SKM-1 (cell line): ENCODE measurements around the gene EPHA10.
"Not testable (repeated sequence)": the region's sequence is repeated elsewhere in the genome, so short reads cannot be mapped to it uniquely, and the experiment has no call there.

Experiments
- DNase-seq: peaks from one replicate; lab custom pipeline; 2025; ENCODE audit not compliant: unreplicated experiment; lab: John Stamatoyannopoulos, UW

EPHA10 gene

DNA sequence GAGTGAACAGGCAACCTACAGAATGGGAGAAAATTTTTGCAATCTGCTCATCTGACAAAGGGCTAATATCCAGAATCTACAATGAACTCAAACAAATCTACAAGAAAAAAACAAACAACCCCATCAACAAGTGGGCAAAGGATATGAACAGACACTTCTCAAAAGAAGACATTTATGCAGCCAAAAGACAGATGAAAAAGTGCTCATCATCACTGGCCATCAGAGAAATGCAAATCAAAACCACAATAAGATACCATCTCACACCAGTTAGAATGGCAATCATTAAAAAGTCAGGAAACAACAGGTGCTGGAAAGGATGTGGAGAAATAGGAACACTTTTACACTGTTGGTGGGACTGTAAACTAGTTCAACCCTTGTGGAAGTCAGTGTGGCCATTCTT, 6.5 kb upstream of the EPHA10 start:
- DNase-seq = not testable (repeated sequence)

DNA sequence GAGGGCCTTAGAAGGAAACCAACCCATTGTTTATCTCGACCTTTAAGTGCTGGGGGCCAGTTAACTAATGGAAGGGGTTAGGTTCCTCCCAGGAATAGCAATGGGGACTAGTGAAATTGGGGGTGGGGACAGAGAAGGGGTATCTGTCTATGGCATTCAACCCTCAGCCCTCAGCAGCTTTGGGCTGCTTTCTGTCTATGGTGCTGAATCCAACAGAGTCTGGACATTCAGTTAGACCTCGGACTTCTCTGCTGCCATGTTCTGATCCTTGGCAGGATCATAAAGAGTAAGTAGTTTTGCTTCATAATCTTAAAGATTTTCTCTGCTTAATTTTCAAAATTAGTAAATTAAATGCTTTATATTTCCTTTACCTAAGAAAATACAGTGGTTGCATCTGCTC, 2.6 kb upstream of the EPHA10 start:
- DNase-seq = no peak

DNA sequence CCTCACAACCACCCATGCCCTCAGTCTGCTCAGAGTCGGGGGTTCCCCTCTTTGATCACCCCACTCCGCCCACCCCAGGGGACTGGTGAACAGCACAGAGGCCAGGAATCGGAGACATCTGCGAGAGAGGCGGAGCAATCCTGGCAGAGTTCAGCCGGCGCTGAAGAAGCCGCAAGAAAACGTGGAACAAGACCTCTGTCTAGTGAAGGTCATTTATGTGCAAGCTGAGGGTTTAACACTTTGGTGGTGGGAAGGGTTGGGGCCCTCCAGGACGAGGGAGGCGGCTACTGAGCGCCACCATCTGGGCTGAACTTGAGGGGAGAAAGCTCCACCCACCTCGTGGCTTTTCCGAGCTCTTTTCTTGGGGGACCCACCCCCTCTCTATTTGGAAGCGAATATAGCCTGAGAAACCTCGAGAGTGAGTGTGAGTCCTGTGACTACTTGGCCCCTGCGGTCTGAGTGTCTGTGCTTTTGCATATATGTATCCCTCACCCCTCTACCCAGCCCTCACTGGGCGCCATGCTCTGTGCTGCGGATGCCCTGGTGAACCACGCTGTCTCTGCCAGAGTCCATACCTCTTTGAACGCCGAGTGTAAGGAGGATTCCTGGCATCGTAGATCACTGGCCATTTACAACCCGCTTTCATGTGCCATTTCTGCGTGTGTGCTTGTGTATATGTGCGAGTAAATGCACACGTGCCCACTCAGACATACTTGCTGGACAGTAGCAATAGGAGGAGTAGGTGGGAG, 1.2 kb upstream of the EPHA10 start:
- no peak for DNase-seq

DNA sequence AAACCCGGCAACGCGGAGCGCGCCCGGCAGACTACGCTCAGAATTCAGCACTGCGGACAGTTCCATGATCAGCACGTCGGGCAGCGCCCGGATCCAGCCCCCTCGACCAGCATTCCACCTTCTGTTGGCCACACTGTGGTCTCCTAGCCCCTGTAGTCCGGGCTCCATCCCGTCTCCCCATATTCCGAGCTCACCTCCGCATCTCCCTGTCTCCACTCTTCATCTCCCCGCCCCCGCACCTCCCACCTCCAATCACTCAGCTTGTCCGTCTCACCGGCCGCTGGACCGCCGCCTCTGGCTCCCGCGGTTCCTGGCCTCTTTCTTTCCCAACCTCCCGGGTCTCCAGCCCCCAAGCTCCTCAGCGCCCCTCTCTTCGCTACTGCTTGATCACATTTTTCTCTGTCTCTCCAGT, 500 bp downstream of the EPHA10 start:
- DNase-seq = no peak

DNA sequence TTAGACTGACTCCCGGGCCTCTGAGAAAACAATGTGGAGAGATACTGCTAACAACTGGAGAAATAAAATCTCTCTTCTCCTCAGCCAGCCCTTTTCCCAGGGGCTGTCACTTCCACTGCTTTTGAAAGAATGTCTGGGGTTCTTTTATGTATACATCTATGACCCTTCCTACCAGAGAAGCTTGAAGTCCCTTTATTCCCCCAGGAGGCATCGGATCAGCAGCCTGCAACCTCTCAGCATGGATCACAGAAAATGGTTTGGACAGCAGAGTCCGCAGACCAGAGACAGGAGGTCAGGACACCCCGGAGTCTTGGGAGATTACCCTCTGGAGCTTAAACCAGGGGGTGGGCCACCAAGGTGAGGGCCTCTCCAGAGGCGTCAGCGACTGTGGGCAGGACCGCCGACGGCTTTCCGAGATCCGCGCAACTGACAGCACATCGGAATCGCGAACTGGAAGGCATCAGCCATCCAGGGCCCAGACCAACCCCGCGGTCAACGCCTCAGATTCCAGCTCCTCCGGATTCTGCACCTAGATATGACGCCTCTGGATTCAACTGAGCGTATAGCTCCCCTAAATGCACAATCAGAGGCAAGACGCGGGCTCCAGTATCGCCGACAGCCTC, 1.0 kb downstream of the EPHA10 start:
- no peak for DNase-seq

DNA sequence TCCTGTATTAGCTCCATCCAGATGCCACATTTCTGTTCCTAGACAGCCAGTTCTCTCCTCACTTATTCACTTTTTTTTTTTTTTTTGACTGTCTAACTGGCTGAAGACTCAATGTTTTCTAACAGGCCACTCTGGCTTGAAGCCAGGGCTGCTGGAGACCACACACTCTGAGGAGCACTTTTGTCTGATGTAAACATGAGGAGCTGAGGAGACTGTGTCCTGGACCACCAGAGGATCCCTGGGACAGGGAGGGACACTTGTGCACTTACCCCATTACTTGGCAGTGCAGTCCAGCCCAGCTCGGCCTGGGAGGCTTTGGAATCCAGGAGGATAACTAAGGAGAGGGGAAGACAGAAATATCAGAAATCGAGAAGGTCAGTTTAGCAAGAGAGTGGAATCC, 2.4 kb downstream of the EPHA10 start:
- DNase-seq = no peak

DNA sequence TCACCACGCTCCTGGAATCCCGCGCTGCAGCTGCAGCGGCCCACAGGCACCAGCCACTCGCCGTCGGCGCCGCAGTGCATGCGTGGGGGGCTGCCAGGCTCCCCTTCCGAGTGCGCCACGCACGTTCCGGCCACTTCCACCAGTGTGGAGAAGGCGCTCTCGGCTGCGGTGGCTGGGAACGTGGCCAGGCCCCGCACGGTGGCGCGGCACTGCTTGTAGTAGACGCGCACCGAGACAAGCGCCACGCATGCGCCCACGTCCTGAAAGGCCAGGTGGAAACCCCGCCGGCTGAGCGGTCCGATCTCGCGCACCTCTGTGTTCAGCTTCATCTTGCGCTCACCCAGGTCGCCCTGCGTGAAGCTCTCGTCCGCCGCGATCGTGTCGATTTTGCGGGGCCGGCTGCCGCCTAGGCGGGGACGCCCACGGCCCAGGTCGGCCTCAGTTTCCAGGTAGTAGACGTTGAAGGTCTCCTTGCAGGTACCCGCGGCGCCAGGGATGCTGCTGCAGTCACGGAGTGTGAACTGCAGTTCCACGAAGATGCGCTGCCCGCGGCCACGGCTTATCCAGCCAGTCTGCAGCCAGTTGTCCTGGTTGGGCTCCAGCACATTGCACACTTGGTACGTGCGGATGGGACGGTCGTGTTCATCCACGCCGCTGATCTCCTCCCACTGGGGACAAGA, 3.4 kb downstream of the EPHA10 start:
- no peak for DNase-seq

DNA sequence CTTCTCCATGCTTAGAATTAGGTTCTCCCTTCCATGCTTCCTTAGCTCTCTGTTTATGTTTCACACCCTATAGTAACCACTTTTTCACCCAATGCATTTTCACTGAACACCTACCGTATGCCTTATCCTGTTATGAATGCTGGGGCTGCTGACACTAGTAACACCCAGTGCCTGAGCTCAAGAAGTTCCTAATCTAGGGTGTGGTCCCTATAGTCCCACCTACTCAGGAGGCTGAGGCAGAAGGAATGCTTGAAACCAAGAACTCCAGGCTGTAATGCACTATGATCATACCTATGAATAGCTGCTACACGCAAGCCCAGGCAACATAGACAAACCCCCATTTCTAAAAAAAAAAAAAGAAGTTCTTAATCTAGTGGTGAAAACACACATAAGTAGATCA, 5.5 kb downstream of the EPHA10 start:
- no peak for DNase-seq

DNA sequence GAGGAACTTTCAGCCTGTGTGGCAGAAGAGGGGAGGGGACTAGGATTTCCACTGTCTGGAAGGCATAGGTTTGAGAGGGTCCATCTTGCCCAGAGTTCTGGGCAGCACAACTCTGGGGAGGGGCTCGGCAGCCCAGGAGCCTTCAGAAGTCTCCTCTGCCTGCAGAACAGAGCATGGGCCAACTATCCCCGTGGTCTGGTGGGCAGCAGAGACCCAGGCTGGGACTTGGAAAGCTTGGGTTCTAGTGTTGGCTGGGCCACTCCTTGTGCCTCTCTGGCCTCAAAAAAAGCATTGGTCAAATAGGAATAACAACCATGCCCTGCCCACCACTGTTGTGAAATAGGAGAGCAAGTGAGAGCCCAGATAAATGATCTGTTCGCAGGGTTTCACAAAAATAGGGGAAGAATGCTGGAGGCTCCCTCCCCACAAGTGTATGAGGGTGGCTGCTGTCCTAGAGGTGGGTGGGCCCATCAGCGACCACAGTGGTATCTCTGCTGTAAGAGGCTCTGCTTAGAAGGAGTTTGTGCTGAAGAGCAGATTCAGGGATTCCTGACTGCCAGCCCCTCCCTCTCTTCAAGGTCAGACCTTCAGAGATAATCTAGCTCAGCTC, 8.9 kb downstream of the EPHA10 start:
- DNase-seq = no peak

DNA sequence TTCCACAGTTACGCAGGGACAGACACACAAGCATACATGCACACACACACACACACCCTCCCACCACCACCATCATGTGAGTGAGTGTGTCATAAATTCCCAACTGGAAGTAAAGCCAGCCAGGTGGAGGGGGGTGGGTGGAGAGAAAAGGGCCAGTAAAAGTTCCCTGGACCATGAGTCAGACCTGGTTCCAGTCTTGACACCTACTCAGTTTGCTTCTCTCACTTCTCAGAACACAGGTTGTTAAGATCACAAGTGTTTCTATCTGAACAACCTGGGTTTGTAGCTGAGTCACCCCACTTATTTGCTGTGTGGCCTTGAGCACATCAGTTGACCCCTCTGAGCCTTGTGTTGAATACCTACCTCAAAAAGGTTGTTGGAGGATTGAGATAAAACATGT, 9.6 kb downstream of the EPHA10 start:
- DNase-seq = no peak

DNA sequence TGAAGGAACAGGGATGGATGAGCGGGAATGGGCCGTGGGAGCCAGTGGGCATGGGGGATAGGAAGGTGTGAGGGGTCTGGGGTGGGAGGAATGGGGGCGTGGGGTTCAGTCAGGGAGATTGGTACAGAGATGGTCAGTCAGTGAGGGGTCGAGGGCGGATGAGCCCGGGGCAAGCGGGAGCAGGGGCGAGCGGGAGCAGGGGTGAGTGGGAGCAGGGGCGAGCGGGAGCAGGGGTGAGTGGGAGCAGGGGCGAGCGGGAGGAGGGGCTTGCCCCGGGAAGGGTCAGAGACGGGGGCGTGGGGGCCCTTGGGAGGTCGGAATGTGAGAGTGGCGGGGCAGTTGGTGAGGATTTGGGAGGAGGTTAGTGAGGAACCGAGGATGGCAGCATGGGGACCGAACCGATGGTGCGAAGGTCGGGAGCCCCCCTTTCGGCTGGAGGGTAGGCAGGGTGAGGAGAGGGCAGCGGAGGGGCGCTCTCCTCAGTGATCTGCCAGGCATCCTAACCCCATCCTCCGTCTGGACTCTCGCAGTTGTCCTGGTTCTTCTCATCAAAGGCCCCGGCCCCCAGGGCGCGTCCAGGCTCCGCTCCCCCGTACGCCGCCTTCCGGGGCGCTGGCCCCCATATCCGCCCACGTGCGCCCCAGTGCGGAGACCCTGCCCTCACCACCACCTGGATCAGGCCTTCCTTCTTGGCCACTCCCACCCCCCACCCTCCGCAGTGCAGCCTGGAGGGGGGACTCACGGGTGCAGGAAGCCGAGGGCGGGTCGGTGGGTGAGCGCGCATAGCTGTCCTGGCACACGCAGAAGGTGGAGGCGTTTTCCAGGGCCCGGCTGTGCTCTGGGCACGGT, 11.2 kb downstream of the EPHA10 start:
- DNase-seq = no peak

DNA sequence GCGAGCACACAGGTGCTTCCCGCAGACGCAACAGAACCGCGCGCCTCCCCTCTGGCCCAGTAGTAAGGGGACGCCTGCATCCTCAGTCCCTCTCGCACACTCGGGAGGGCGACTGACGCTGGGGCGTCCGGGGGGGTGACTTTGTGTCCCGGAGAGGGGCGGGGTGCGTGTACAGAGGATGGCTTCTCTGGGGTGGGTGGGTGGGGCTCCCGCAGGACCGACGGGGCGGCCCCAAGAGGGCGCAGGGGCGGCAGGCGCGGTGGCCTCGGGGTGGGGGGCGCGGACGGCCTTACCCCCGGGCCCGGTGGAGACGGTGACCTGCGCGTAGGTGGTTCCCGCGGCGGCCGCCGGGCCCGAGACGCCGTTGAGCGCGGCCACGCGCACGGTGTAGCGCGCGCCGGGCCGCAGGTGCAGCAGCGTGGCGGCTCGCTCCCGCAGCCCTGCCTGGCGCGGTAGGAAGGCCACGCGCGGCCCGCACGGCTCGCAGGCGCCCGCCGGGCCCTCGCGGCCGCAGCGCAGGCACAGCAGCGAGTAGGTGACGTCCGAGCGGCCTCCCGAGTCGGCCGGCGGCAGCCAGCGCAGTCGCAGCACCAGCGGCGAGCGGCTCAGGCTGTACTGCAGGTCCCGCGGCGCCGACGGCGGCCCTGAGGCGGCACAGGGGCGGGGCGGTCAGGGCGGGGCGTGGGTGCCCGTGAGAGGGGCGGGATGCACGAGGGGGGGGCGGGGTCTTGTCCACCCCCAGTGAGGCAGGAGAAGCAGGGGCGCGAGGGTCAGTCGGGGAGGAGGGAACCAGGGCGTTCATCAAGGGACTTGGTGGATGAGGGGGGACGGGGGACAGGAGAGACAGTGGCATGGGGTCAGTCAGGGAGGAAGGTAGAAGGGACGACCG, 12.1 kb downstream of the EPHA10 start:
- DNase-seq = no peak

DNA sequence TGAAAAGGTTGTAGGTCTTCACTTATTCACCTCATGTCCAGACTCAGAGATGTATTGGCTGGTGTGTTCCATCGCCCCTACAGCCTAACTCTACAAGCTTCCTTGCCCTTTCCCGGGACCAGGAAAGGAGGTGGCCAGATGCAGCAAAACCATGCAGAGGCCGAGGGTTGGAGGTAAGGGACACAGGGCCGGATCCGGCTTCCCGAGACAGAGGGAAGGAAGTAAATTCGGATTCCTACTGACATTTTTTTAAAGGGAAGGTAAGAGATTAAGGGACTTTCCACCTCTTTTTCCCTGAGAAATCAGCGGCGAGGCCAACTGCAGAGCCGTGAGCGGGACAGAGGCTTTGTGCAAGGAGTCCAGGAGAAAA, 12.7 kb downstream of the EPHA10 start:
- DNase-seq = no peak

DNA sequence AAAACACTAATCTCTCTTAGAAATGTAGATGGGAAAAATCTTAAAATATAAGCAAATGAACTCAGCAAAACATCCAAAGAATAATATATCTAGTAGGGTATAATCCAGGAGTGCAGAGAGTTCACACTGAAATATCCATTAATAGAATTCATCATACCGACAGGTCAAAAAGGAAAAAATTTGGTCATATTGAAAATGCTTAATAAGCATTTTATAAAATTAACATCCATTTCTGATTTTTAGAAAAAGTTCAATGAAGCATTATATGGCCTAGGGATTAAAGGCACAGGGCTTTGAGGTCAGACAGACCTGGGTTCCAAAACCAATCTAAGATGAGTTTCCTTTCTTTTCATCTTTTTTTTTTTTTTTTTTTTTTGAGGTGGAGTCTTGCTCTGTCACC, 16.4 kb downstream of the EPHA10 start:
- no peak for DNase-seq

DNA sequence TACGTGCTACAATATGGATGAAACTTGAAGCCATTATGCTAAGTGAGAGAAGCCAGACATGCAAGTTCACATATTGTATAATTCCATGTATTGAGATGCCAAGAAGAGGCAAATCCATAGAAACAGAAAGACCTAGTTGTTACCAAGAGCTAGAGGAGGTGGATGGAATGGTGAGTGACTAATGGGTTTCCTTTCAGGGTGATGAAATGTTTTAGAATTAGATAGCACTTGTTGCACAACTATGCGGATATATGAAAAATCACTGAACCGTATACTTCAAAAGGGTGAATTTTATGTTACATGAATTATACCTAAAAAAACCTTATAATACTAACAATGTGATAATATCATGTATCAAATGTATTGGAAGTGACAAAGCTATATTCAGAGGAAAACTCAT, 18.1 kb downstream of the EPHA10 start:
- DNase-seq = no peak

DNA sequence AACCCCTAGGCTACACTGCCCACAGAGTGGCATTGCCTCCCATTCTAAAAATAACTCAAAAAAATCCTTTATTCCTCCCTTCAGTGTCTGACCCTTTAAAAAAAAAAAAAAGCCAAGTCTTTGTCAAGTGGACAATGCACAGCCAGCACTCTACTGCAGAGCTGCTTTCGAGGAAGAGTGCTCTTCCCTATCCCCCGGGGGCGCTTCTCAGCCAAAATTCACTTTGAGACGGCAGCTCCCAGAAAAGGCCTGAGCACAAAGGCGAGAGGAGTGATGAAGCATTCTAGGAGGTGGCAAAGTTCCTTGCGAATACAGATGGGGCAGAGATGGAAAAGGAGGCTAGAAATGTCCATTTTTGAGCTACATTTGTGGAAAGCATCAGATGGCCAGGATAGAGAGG, 23.3 kb downstream of the EPHA10 start:
- DNase-seq = no peak

DNA sequence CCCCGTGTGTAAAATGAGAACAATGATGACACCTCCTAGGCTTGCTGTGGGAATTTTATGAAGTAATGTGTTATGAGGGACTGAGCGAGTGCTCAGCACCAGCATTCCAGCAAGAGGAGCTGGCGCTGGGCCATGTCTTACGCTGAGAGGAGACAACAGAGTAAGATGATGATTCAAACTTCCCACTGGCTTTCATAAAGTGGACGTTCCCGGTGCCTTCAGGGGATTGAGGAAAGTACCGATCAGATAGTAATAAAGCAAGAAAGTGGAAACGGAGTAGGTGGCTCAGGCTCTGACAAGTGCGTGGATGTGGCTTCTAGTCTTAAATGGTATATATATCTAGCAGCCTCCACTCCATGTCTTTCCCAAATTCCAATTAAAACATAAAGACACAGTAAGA, 23.8 kb downstream of the EPHA10 start:
- no peak for DNase-seq

DNA sequence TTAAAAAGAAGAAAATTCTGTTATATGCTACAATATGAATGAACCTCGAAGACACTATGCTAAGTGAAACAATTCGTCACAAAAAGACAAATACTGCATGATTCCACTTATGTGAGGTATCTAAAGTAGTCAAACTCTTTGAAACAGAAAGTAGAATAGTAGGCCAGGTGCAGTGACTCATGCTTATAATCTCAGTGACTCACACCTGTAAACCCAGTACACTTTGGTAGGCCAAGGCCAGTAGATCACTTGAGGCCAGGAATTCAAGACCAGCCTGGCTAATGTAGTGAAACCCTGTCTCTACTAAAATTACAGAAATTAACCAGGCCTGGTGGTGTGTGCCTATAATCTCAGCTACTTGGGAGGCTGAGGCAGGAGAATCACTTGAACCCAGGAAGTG, 25.7 kb downstream of the EPHA10 start:
- no peak for DNase-seq

DNA sequence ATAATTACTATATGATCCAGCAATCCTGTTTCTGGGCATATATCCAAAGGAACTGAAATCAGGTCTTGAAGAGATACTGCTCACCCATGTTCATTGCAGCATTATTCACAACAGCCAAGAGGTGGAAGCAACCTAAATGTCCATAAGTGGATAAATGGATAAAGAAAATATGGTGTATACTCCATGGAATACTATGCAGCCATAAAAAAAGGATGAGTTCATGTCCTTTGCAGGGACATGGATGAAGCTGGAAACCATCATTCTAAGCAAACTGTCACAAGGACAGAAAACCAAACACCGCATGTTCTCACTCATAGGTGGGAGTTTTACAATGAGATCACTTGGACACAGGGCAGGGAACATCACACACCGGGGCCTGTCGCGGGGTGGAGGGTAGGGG, 26.3 kb downstream of the EPHA10 start:
- not testable (repeated sequence) for DNase-seq

DNA sequence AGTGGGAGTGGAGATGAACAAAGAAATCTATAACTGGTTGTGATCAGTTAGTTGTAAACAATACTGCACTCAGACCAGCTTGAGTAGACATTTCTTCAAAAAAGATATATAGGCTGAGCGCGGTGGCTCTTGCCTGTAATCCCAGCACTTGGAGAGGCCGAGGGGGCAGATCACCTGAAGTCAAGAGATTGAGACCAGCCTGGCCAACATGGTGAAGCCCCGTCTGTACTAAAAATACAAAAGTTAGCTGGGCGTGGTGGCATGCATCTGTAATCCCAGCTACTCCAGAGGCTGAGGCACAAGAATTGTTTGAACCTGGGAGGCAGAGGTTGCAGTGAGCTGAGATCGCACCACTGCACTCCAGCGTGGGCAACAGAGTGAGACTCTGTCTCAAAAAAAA, 26.9 kb downstream of the EPHA10 start:
- not testable (repeated sequence) for DNase-seq
